Measurements from ENCODE around the gene DUOXA1. TPM values are rescaled to one million over a fixed set of nuclear protein-coding genes. Genes with fewer than 3 reads are reported as not detected.

DUOXA1 gene
- total RNA-seq, 1 donor from 2014 or later, result 1.9 TPM

GRCh38 chr15:45114076-45114750 is 15.5 kb downstream of the DUOXA1 start, which contains the start of the genes DUOX2 and DUOXA2:
Gene DUOX2, minus strand, starts transcription at chr15:45114172. Its CDS starts 761 bp downstream, at chr15:45113411.
Gene DUOXA2, plus strand, starts transcription at chr15:45114326. Its CDS starts 280 bp downstream, at chr15:45114606.
- no peak within 1 kb of the TSS for H3K4me3 Mint-ChIP-seq (ENCODE audit: unreplicated experiment)
- no peak within 1 kb of the TSS for H3K27ac Mint-ChIP-seq (ENCODE audit: unreplicated experiment)
- H3K36me3 Mint-ChIP-seq (ENCODE audit: low read depth, unreplicated experiment), result peaks cover 3% of the 10 kb centered on the region
- peaks cover 55% of the 10 kb centered on the region for H3K27me3 Mint-ChIP-seq (ENCODE audit: unreplicated experiment)
- no peak for TF ChIP-seq CTCF (IDR thresholded peaks at IDR 0.05; ENCODE audit: unreplicated experiment)
- peaks cover 24% of the 10 kb centered on the region for H3K4me1 Mint-ChIP-seq (ENCODE audit: unreplicated experiment)
- no peaks in the 10 kb centered on the region for H3K9me3 Mint-ChIP-seq (ENCODE audit: unreplicated experiment)
- no peak for DNase-seq (ENCODE audit: low spot score)

GRCh38 chr15:45113380-45113990 is 16.2 kb downstream of the DUOXA1 start:
- no peak for DNase-seq (ENCODE audit: low spot score)
- H3K4me3 Mint-ChIP-seq (ENCODE audit: unreplicated experiment), result no peak overlapping the region
- no peaks in the 10 kb centered on the region for H3K9me3 Mint-ChIP-seq (ENCODE audit: unreplicated experiment)

GRCh38 chr15:45112591-45113379 is 16.9 kb downstream of the DUOXA1 start:
- Mint-ChIP-seq H3K4me1 (ENCODE audit: unreplicated experiment) (peaks cover 19% of the 10 kb centered on the region), H3K9me3 (ENCODE audit: unreplicated experiment) (no peaks in the 10 kb centered on the region), H3K27me3 (ENCODE audit: unreplicated experiment) (peaks cover 51% of the 10 kb centered on the region), H3K36me3 (ENCODE audit: low read depth, unreplicated experiment) (peaks cover 3% of the 10 kb centered on the region), H3K4me3 (ENCODE audit: unreplicated experiment) (peak overlapping the region; percentile 42), H3K27ac (ENCODE audit: unreplicated experiment) (no peak overlapping the region)
- DNase-seq (ENCODE audit: low spot score), result peak; percentile 27
- no peak for TF ChIP-seq CTCF (IDR thresholded peaks at IDR 0.05; ENCODE audit: unreplicated experiment)

More at GRCh38 chr15:45113380-45113990, 16.2 kb downstream of the DUOXA1 start:
- no peak for TF ChIP-seq CTCF (IDR thresholded peaks at IDR 0.05; ENCODE audit: unreplicated experiment)
- peaks cover 22% of the 10 kb centered on the region for H3K4me1 Mint-ChIP-seq (ENCODE audit: unreplicated experiment)
- H3K36me3 Mint-ChIP-seq (ENCODE audit: low read depth, unreplicated experiment), result peaks cover 3% of the 10 kb centered on the region
- no peak overlapping the region for H3K27ac Mint-ChIP-seq (ENCODE audit: unreplicated experiment)
- H3K27me3 Mint-ChIP-seq (ENCODE audit: unreplicated experiment), result peaks cover 54% of the 10 kb centered on the region

GRCh38 chr15:45112143-45112590 is 17.5 kb downstream of the DUOXA1 start:
- Mint-ChIP-seq H3K27me3 (ENCODE audit: unreplicated experiment) (peaks cover 47% of the 10 kb centered on the region), H3K36me3 (ENCODE audit: low read depth, unreplicated experiment) (peaks cover 3% of the 10 kb centered on the region), H3K27ac (ENCODE audit: unreplicated experiment) (no peak overlapping the region), H3K4me1 (ENCODE audit: unreplicated experiment) (peaks cover 17% of the 10 kb centered on the region), H3K9me3 (ENCODE audit: unreplicated experiment) (no peaks in the 10 kb centered on the region), H3K4me3 (ENCODE audit: unreplicated experiment) (peak overlapping the region; percentile 42)
- TF ChIP-seq CTCF (IDR thresholded peaks at IDR 0.05; ENCODE audit: unreplicated experiment), result no peak
- DNase-seq (ENCODE audit: low spot score), result no peak

Data from endothelial cell (in vitro differentiated cells).